HepG2 (cell line): Measurements from ENCODE around the gene CRYZL1. TPM values are rescaled to one million over a fixed set of nuclear protein-coding genes. Genes with fewer than 3 reads are reported as not detected.

ENCODE experiments used
- ATAC-seq: fragments of 200-7000 bp; cut with Tn5 transposase; 3 replicates; pipeline ENCODE4 v1.9.1; 2020; ENCODE audit warnings: mild to moderate bottlenecking, moderate library complexity
- BruUV-seq: library from RNA; stranded (reverse); fragments of 400-500 nt; replicated peaks from 2 replicates; lab custom pipeline; 2021; lab: Mats Ljungman, UMichigan
- CTCF ChIA-PET: fragments of 300-600 bp; formaldehyde crosslinking; extraction: SDS; loops from one replicate; lab custom pipeline; 2021; ENCODE audit warnings: low total read pairs, inconsistent platforms, low intra/inter-chr PET ratio; lab: Yijun Ruan, JAX
- POLR2A ChIA-PET: fragments of 350-600 bp; sonication (Branson Sonifier 250); formaldehyde crosslinking; loops from one replicate; lab custom pipeline; 2020; ENCODE audit warnings: antibody characterized with exemption, inconsistent platforms; lab: Yijun Ruan, JAX
- DNase-seq: peaks from one replicate; pipeline ENCODE4 v3.0.0-alpha.2; 2015; ENCODE audit warnings: low spot score
- FAIRE-seq: peaks from 3 replicates; lab custom pipeline; 2011; peaks lifted over from hg19 to GRCh38; lab: Jason Lieb, UNC
- H2AFZ ChIP-seq: one replicate; pipeline ENCODE4 v1.6.1; 2011; ENCODE audit warnings: low read length, inconsistent platforms
- H3K27ac ChIP-seq: fragments of 300-600 bp; 3 replicates; pipeline ENCODE4 v1.8.0; 2011; ENCODE audit warnings: mixed run types, mild to moderate bottlenecking, mixed read lengths, low read length, inconsistent platforms; ENCODE audit not compliant: insufficient read depth; ENCODE audit errors: extremely low read length
- H3K27me3 ChIP-seq, 2 experiments: fragments of 200-600 bp in 1 of 2; 2 replicates in 1 of 2; 3 replicates in 1 of 2; pipeline versions ENCODE4 v1.6.0 to v1.8.0; 2011; ENCODE audit warnings: low read length in 2 of 2, mild to moderate bottlenecking in 2 of 2, moderate library complexity in 2 of 2, inconsistent platforms in 1 of 2; ENCODE audit not compliant: insufficient read depth in 2 of 2, control insufficient read depth in 1 of 2
- H3K36me3 ChIP-seq, 2 experiments: fragments of 200-600 bp in 1 of 2; replicated peaks in 1 of 2; 2 replicates in 1 of 2; 3 replicates in 1 of 2; pipeline versions ENCODE4 v1.5.1 to v1.8.0; 2011; ENCODE audit warnings: low read length in 2 of 2, inconsistent platforms in 1 of 2; ENCODE audit not compliant: insufficient read depth in 2 of 2, control insufficient read depth in 1 of 2
- H3K4me1 ChIP-seq: 2 replicates; pipeline ENCODE4 v1.5.1; 2012; ENCODE audit warnings: low read length, inconsistent platforms; ENCODE audit not compliant: insufficient read depth
- H3K4me2 ChIP-seq: 2 replicates; pipeline ENCODE4 v1.6.0; 2011; ENCODE audit warnings: low read depth, low read length, inconsistent platforms
- H3K4me3 ChIP-seq, 3 experiments: fragments of 200-600 bp in 1 of 3; sonication (generic), shearing (Covaris generic) in 1 of 3; replicated peaks in 1 of 3; 2 replicates each; pipeline ENCODE4 v1.5.1; 2011 to 2016; ENCODE audit warnings: low read length in 3 of 3, inconsistent platforms in 2 of 3, low read depth in 2 of 3, mild to moderate bottlenecking in 2 of 3, control low read depth in 1 of 3, mixed read lengths in 1 of 3; ENCODE audit not compliant: insufficient read depth in 1 of 3
- H3K79me2 ChIP-seq: one replicate; pipeline ENCODE4 v1.6.1; 2011; ENCODE audit warnings: low read length, inconsistent platforms; ENCODE audit not compliant: insufficient read depth
- H3K9ac ChIP-seq: 2 replicates; pipeline ENCODE4 v1.6.0; 2011; ENCODE audit warnings: mild to moderate bottlenecking, low read depth, low read length, inconsistent platforms; ENCODE audit not compliant: insufficient read depth
- H3K9me3 ChIP-seq: 2 replicates; pipeline ENCODE4 v1.5.1; 2012; ENCODE audit warnings: mild to moderate bottlenecking, low read length
- H4K20me1 ChIP-seq: 2 replicates; pipeline ENCODE4 v1.6.0; 2011; ENCODE audit warnings: inconsistent platforms, mild to moderate bottlenecking, low read length, moderate library complexity; ENCODE audit not compliant: insufficient read depth
- AHDC1 ChIP-seq: sonication (generic); formaldehyde crosslinking; IDR thresholded peaks from 2 replicates; pipeline ENCODE4 v1.5.1; 2020; ENCODE audit warnings: mild to moderate bottlenecking, missing genetic modification reagents, borderline replicate concordance
- FLYWCH1 ChIP-seq: sonication (generic); formaldehyde crosslinking; IDR thresholded peaks from 2 replicates; pipeline ENCODE4 v1.8.1; 2023; ENCODE audit warnings: mild to moderate bottlenecking, missing genetic modification reagents
- HOXA5 ChIP-seq: sonication (generic); formaldehyde crosslinking; IDR thresholded peaks from 2 replicates; pipeline ENCODE4 v1.4.0; 2020; ENCODE audit warnings: missing genetic modification reagents
- IRF2 ChIP-seq: IDR thresholded peaks from 2 replicates; pipeline ENCODE4 v1.6.1; 2018; ENCODE audit warnings: missing genetic modification reagents, missing compliant biosample characterization
- NFIB ChIP-seq: sonication (generic); formaldehyde crosslinking; IDR thresholded peaks from 2 replicates; pipeline ENCODE4 v1.9.0; 2021; ENCODE audit warnings: missing genetic modification reagents, mild to moderate bottlenecking, borderline replicate concordance
- SMARCC2 ChIP-seq: fragments of 450-650 bp; IDR thresholded peaks from 2 replicates; pipeline ENCODE4 v1.6.1; 2017; ENCODE audit warnings: antibody characterized with exemption, mild to moderate bottlenecking
- SMYD3 ChIP-seq: sonication (generic); formaldehyde crosslinking; IDR thresholded peaks from 2 replicates; pipeline ENCODE4 v1.8.1; 2023; ENCODE audit warnings: mild to moderate bottlenecking, missing genetic modification reagents
- THAP11 ChIP-seq: IDR thresholded peaks from 2 replicates; pipeline ENCODE4 v1.6.1; 2016; ENCODE audit warnings: missing biosample characterization, missing genetic modification reagents
- ZBTB7A ChIP-seq: sonication (generic); formaldehyde crosslinking; IDR thresholded peaks from 2 replicates; pipeline ENCODE4 v1.8.0; 2022; ENCODE audit warnings: mild to moderate bottlenecking, missing genetic modification reagents
- ZMAT5 ChIP-seq: sonication (generic); formaldehyde crosslinking; IDR thresholded peaks from 2 replicates; pipeline ENCODE4 v1.5.0; 2020; ENCODE audit warnings: mild to moderate bottlenecking, low read depth, missing genetic modification reagents, borderline replicate concordance
- ZNF431 ChIP-seq: sonication (generic); formaldehyde crosslinking; IDR thresholded peaks from 2 replicates; pipeline ENCODE4 v1.9.0; 2022; ENCODE audit warnings: missing genetic modification reagents, low read depth, mild to moderate bottlenecking, borderline replicate concordance
- ZNF550 ChIP-seq: sonication (generic); formaldehyde crosslinking; IDR thresholded peaks from 2 replicates; pipeline ENCODE4 v1.4.0; 2020; ENCODE audit warnings: mild to moderate bottlenecking, missing genetic modification reagents, borderline replicate concordance
- WGBS: methylation state at CpG from one replicate; pipeline ENCODE4 v1.1.6; 2017; ENCODE audit warnings: low lambda C conversion rate; 5-methylcytosine and 5-hydroxymethylcytosine counted together
- in situ Hi-C: cut with HindIII; loops from 2 replicates; pipeline ENCODE4 v1.10.0; 2017; ENCODE audit warnings: low pct_unique_long_range_greater_than_20kb; ENCODE audit not compliant: extremely low pct_ligation_motif_present
- intact Hi-C: fragments of 100-400 bp; cut with micrococcal nuclease; formaldehyde crosslinking; loops from one replicate; pipeline ENCODE4 v1.10.0; 2022; ENCODE audit not compliant: unreplicated experiment
- polyA plus RNA-seq, 8 experiments: library from polyadenylated mRNA; depleted of rRNA in 3 of 8; stranded (reverse) in 7 of 8; unstranded in 1 of 8; fragments of >200 nt; fragmentation: Illumina TruSeq in 4 of 8; extraction: Trizol in 4 of 8; gene quantifications; 2 replicates each; pipeline versions ENCODE4 v1.2.1 to v1.2.3, GENCODE V29; 2011 to 2016; ENCODE audit warnings: low read depth in 4 of 8, missing spikeins in 1 of 8, mixed read lengths in 1 of 8; ENCODE audit not compliant: insufficient read depth in 1 of 8
- total RNA-seq, 5 experiments: library from RNA; depleted of rRNA; stranded (reverse); fragments of >200 nt; fragmentation: Illumina TruSeq; extraction: Trizol; gene quantifications; 2 replicates each; pipeline ENCODE4 v1.2.3, GENCODE V29; 2016; ENCODE audit warnings: low read depth in 1 of 5

Gene CRYZL1
- total and polyA plus RNA-seq, 2 of the 13 experiments (the other 11 are each of a cell fraction or from before 2014, with no cell fraction given): 20.3 to 27.7 TPM

GRCh38 chr21:33670076-33670978, 28.8 kb upstream of the CRYZL1 start (continued):
- no peak for TF ChIP-seq AHDC1
- no peak for TF ChIP-seq ZNF431 (CRISPR knock-in tag)

- ATAC-seq (no peak), FAIRE-seq (no peak), DNase-seq (no peak)
- WGBS: 94% methylated on average over 2 of the region's 2 CpGs
- no TSS peak for BruUV-seq
- in situ Hi-C loops: no loop called here
- intact Hi-C loops: no loop called here
- Histone ChIP-seq H3K4me1 (peaks cover 15% of the 10 kb centered on the region), H3K27me3 (no peaks in the 10 kb centered on the region; a peak in 1 of 5 replicates), H3K9ac (no peak overlapping the region), H3K27ac (no peak overlapping the region), H3K4me3 (no peak overlapping the region), H2AFZ (no peak overlapping the region), H3K9me3 (no peaks in the 10 kb centered on the region), H3K79me2 (peaks cover 31% of the 10 kb centered on the region), H3K4me2 (no peak overlapping the region), H3K36me3 (no peaks in the 10 kb centered on the region), H4K20me1 (no peaks in the 10 kb centered on the region)
- ChIA-PET POLR2A (no interaction called here), CTCF (no interaction called here)
- TF ChIP-seq SMARCC2: no peak
- no peak for TF ChIP-seq THAP11 (CRISPR knock-in tag)
- no peak for TF ChIP-seq ZMAT5 (CRISPR knock-in tag)
- no peak for TF ChIP-seq FLYWCH1 (CRISPR knock-in tag)
- TF ChIP-seq IRF2: no peak
- no peak for TF ChIP-seq HOXA5 (CRISPR knock-in tag)
- TF ChIP-seq ZNF550 (CRISPR knock-in tag): no peak
- no peak for TF ChIP-seq ZBTB7A
- TF ChIP-seq SMYD3 (CRISPR knock-in tag): no peak
- TF ChIP-seq NFIB (CRISPR knock-in tag): no peak
These were observed 27.1 kb upstream of the CRYZL1 start for GRCh38 chr21:33668620-33669019.
